ENCODE data around the gene TGFA. TPM values are rescaled to one million over a fixed set of nuclear protein-coding genes. Genes with fewer than 3 reads are reported as not detected.

TGFA gene
- total RNA-seq, 2 donors from 2014 or later, result 13.5 to 18.5 TPM

- DNase-seq (no peak), ATAC-seq (no peak)
- H3K27ac ChIP-seq, result no peak overlapping the region
- H3K9me3 ChIP-seq, result no peaks in the 10 kb centered on the region
- no peaks in the 10 kb centered on the region for H3K4me1 ChIP-seq
- TF ChIP-seq CTCF (IDR thresholded peaks at IDR 0.05) (no peak), POLR2A (IDR thresholded peaks at IDR 0.05) (no peak)
- H3K36me3 ChIP-seq (replicated peaks in 1 of 2; ENCODE audit: insufficient read depth in 1 of 2, low read depth in 2 of 2), result no peaks in the 10 kb centered on the region
- intact Hi-C loops (cut with DNase I), result no loop called here
- H3K4me3 ChIP-seq, result no peak overlapping the region
- no peaks in the 10 kb centered on the region for H3K27me3 ChIP-seq
These were observed 71.2 kb downstream of the TGFA start for GRCh38 chr2:70482401-70482800.

DNA sequence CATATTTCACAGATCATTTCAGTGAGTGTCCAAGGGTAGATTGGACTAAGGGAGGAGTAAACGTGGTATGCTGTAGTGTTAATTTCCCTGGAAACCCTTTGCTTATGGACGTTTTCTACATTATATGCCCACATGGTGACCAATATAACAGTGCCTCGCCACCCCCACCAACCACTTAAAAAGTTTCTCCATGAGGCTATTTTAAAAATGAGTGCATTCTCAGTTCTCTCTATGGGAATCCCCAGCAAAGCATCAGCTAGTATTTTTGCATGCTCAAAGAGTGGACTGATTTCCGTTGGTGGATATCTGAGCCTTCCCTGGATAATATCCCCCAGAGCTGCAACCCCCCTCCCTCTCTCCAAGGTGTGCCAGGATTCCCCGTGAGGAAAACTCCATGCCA, 73.2 kb downstream of the TGFA start:
- TF ChIP-seq CTCF (IDR thresholded peaks at IDR 0.05) (no peak), POLR2A (IDR thresholded peaks at IDR 0.05) (no peak)
- WGBS, 2 donors, result 59 to 61% methylated on average over 5 of the region's 5 CpGs
- H3K4me3 ChIP-seq, result no peak overlapping the region
- intact Hi-C loops (cut with DNase I), result no loop called here
- no peaks in the 10 kb centered on the region for H3K27me3 ChIP-seq
- ATAC-seq (no peak), DNase-seq (no peak)
- no peaks in the 10 kb centered on the region for H3K9me3 ChIP-seq
- no peaks in the 10 kb centered on the region for H3K36me3 ChIP-seq (replicated peaks in 1 of 2; ENCODE audit: insufficient read depth in 1 of 2, low read depth in 2 of 2)
- H3K4me1 ChIP-seq, result no peaks in the 10 kb centered on the region
- H3K27ac ChIP-seq, result no peak overlapping the region

DNA sequence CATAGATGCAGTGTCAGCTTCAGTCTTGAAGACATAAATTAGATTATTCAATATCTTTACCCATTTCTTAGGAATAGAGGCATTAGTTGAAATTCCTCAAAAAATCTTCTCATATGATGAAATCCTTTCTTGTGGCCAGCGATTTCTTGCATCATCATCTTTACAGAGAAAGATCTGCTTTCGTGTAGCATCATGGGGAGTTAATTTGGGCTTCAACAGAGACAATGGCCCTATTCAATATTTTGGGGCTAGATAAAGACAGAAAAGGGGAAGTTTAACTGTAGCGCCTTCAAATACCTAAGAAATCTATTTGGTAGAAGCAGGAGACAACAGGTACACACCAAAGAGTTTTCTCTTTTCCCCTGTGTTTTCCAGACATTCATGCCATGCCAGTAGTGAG, 73.8 kb downstream of the TGFA start:
- no peak for DNase-seq
- 74 to 83% methylated on average over 3 of the region's 3 CpGs for WGBS, 2 donors
- Histone ChIP-seq H3K36me3 (replicated peaks in 1 of 2; ENCODE audit: insufficient read depth in 1 of 2, low read depth in 2 of 2) (no peaks in the 10 kb centered on the region), H3K27me3 (no peaks in the 10 kb centered on the region), H3K9me3 (no peaks in the 10 kb centered on the region), H3K4me3 (no peak overlapping the region), H3K4me1 (no peaks in the 10 kb centered on the region), H3K27ac (no peak overlapping the region)
- ATAC-seq, result no peak
- intact Hi-C loops (cut with DNase I), result no loop called here
- TF ChIP-seq POLR2A (IDR thresholded peaks at IDR 0.05) (no peak), CTCF (IDR thresholded peaks at IDR 0.05) (no peak)

DNA sequence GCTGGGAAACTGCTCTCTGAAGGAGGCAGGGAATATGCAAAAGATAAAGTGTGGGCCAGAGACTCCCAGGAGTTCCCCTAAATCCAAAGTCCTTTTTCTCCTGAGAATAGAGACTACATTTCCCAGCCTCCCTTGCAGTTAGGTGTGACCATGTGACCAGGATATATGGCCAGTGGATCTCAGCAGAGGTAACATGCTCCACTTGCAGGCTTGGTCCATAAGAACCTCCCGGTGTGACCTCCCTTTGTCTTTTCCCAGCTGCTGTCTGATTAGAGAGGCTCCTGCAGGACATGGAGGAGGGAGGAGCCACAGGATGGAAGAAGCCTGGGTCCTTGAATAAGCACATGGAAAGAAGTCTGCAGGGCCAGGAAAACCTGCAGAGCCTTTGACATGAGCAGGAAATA, 76.2 kb downstream of the TGFA start:
- TF ChIP-seq POLR2A (IDR thresholded peaks at IDR 0.05), result no peak
- TF ChIP-seq CTCF (IDR thresholded peaks at IDR 0.05), result no peak
- no peak for DNase-seq
- intact Hi-C loops (cut with DNase I), result no loop called here
- Histone ChIP-seq H3K4me1 (no peaks in the 10 kb centered on the region), H3K4me3 (no peak overlapping the region), H3K36me3 (replicated peaks in 1 of 2; ENCODE audit: insufficient read depth in 1 of 2, low read depth in 2 of 2) (no peaks in the 10 kb centered on the region), H3K27ac (no peak overlapping the region), H3K27me3 (no peaks in the 10 kb centered on the region), H3K9me3 (no peaks in the 10 kb centered on the region)
- ATAC-seq, result no peak
- 33 to 53% methylated on average over 1 of the region's 1 CpG for WGBS, 2 donors

DNA sequence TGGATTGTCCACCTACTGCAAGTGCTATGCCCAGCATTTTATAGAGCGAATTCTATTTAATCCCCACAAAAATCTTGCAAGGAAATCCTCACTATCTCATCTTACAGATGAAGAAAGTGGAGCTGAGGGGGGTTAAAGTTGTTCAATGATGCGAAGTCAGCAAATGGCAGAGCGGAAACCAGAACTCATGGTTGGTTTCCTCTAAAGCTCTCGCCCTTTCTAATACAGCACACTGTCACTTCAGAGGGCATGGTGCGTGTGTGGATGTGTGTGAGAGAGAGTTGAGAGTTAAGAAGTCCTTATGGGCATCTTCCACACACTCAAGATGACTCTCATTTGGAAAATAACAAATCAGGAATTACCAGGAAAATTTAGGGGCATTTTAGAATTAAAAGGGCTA, 78.4 kb downstream of the TGFA start:
- no peaks in the 10 kb centered on the region for H3K27me3 ChIP-seq
- intact Hi-C loops (cut with DNase I), result no loop called here
- H3K27ac ChIP-seq, result no peak overlapping the region
- H3K4me1 ChIP-seq, result no peaks in the 10 kb centered on the region
- DNase-seq (no peak), ATAC-seq (no peak)
- H3K9me3 ChIP-seq, result no peaks in the 10 kb centered on the region
- no peak overlapping the region for H3K4me3 ChIP-seq
- no peak for TF ChIP-seq POLR2A (IDR thresholded peaks at IDR 0.05)
- TF ChIP-seq CTCF (IDR thresholded peaks at IDR 0.05), result no peak
- no peaks in the 10 kb centered on the region for H3K36me3 ChIP-seq (replicated peaks in 1 of 2; ENCODE audit: insufficient read depth in 1 of 2, low read depth in 2 of 2)
- WGBS, 2 donors, result 81 to 88% methylated on average over 5 of the region's 5 CpGs

Measured in body of pancreas (tissue), 4 donors.